ENCODE data around the gene PMF1.

The PMF1 gene

DNA sequence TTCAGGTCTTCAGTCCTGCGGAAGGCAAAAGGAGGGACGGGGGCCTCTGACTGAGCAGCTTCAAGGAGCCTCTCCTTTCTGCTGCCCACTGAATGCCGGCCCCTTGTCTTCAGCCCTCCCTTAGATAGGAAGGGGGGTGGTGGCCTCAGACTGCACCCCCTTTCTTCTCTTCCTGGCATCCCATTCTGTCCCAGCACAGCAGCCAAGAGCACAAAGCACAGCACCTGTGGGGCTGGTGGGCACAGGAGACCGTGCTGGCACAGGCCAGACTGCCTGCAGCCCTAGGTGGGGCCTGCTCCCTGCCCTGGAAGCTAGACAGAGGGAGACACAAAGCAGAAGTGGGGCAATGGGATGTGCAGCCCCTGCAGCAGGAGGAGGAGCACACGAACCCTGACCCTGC is 36.8 kb downstream of the PMF1 start:
- H3K9me3 Mint-ChIP-seq, result no peaks in the 10 kb centered on the region
- H3K4me1 Mint-ChIP-seq (ENCODE audit: low read depth), result peaks cover 13% of the 10 kb centered on the region
- H3K27me3 Mint-ChIP-seq, result peaks cover 31% of the 10 kb centered on the region
- no peak overlapping the region for H3K4me3 Mint-ChIP-seq
- H3K36me3 Mint-ChIP-seq (ENCODE audit: low read depth), result peaks cover 60% of the 10 kb centered on the region
- intact Hi-C loops (cut with micrococcal nuclease), result no loop called here
- no peak overlapping the region for H3K27ac Mint-ChIP-seq

DNA sequence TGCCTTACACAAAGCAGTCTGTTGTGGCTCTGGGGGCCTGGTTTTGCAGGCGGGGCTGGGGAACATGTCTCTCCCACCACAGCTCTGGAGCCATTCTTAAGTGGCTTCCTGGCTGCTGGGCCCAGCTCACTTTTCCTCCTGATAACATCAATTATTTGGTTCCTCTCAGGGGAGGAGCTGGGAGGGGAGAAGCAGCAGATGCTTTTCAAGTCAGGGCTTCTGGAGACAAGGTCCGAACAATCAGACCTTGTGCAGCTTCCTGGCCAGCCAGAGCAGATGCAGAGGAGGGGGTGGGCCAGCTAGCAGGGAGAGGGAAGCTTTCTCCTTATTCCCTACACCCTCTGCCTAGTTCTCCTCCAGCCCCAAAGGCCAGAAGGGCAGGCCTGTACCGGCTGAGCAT is 38.7 kb downstream of the PMF1 start:
- H3K4me3 Mint-ChIP-seq, result no peak overlapping the region
- peaks cover 13% of the 10 kb centered on the region for H3K27me3 Mint-ChIP-seq
- H3K27ac Mint-ChIP-seq, result no peak overlapping the region
- intact Hi-C loops (cut with micrococcal nuclease), result no loop called here
- no peaks in the 10 kb centered on the region for H3K9me3 Mint-ChIP-seq
- peaks cover 71% of the 10 kb centered on the region for H3K36me3 Mint-ChIP-seq (ENCODE audit: low read depth)
- H3K4me1 Mint-ChIP-seq (ENCODE audit: low read depth), result no peaks in the 10 kb centered on the region

- H3K4me1 Mint-ChIP-seq (ENCODE audit: low read depth), result no peaks in the 10 kb centered on the region
- no peaks in the 10 kb centered on the region for H3K27me3 Mint-ChIP-seq
- H3K36me3 Mint-ChIP-seq (ENCODE audit: low read depth), result peaks cover 87% of the 10 kb centered on the region
- no peaks in the 10 kb centered on the region for H3K9me3 Mint-ChIP-seq
- no peak overlapping the region for H3K27ac Mint-ChIP-seq
- intact Hi-C loops (cut with micrococcal nuclease), result no loop called here
- H3K4me3 Mint-ChIP-seq, result no peak overlapping the region
These were observed 40.8 kb downstream of the PMF1 start for GRCh38 chr1:156253634-156254033.

- peaks cover 90% of the 10 kb centered on the region for H3K36me3 Mint-ChIP-seq (ENCODE audit: low read depth)
- no peaks in the 10 kb centered on the region for H3K27me3 Mint-ChIP-seq
- H3K27ac Mint-ChIP-seq, result no peak overlapping the region
- intact Hi-C loops (cut with micrococcal nuclease), result no loop called here
- no peaks in the 10 kb centered on the region for H3K9me3 Mint-ChIP-seq
- H3K4me1 Mint-ChIP-seq (ENCODE audit: low read depth), result no peaks in the 10 kb centered on the region
- no peak overlapping the region for H3K4me3 Mint-ChIP-seq
These were observed 44.9 kb downstream of the PMF1 start for GRCh38 chr1:156257711-156258110.

GRCh38 chr1:156258859-156259258 is 46.1 kb downstream of the PMF1 start:
- no peak overlapping the region for H3K27ac Mint-ChIP-seq
- peaks cover 90% of the 10 kb centered on the region for H3K36me3 Mint-ChIP-seq (ENCODE audit: low read depth)
- no peaks in the 10 kb centered on the region for H3K27me3 Mint-ChIP-seq
- H3K9me3 Mint-ChIP-seq, result no peaks in the 10 kb centered on the region
- intact Hi-C loops (cut with micrococcal nuclease), result no loop called here
- H3K4me3 Mint-ChIP-seq, result no peak overlapping the region
- H3K4me1 Mint-ChIP-seq (ENCODE audit: low read depth), result no peaks in the 10 kb centered on the region

GRCh38 chr1:156259805-156260204 is 47.0 kb downstream of the PMF1 start:
- no peak overlapping the region for H3K4me3 Mint-ChIP-seq
- intact Hi-C loops (cut with micrococcal nuclease), result no loop called here
- H3K4me1 Mint-ChIP-seq (ENCODE audit: low read depth), result no peaks in the 10 kb centered on the region
- no peaks in the 10 kb centered on the region for H3K27me3 Mint-ChIP-seq
- no peak overlapping the region for H3K27ac Mint-ChIP-seq
- H3K36me3 Mint-ChIP-seq (ENCODE audit: low read depth), result peaks cover 94% of the 10 kb centered on the region
- no peaks in the 10 kb centered on the region for H3K9me3 Mint-ChIP-seq

GRCh38 chr1:156260896-156261295 is 48.1 kb downstream of the PMF1 start:
- no peak overlapping the region for H3K27ac Mint-ChIP-seq
- H3K36me3 Mint-ChIP-seq (ENCODE audit: low read depth), result peaks cover 100% of the 10 kb centered on the region
- H3K9me3 Mint-ChIP-seq, result no peaks in the 10 kb centered on the region
- no peak overlapping the region for H3K4me3 Mint-ChIP-seq
- no peaks in the 10 kb centered on the region for H3K4me1 Mint-ChIP-seq (ENCODE audit: low read depth)
- intact Hi-C loops (cut with micrococcal nuclease), result no loop called here
- no peaks in the 10 kb centered on the region for H3K27me3 Mint-ChIP-seq

GRCh38 chr1:156262461-156263287 is 49.9 kb downstream of the PMF1 start:
- Mint-ChIP-seq H3K27me3 (no peaks in the 10 kb centered on the region), H3K9me3 (no peaks in the 10 kb centered on the region), H3K4me1 (ENCODE audit: low read depth) (no peaks in the 10 kb centered on the region), H3K36me3 (ENCODE audit: low read depth) (peaks cover 100% of the 10 kb centered on the region), H3K27ac (no peak overlapping the region), H3K4me3 (no peak overlapping the region)
- intact Hi-C loops (cut with micrococcal nuclease), result no loop called here

- Mint-ChIP-seq H3K36me3 (ENCODE audit: low read depth) (peaks cover 100% of the 10 kb centered on the region), H3K4me1 (ENCODE audit: low read depth) (no peaks in the 10 kb centered on the region), H3K9me3 (no peaks in the 10 kb centered on the region), H3K27ac (no peak overlapping the region), H3K4me3 (no peak overlapping the region), H3K27me3 (no peaks in the 10 kb centered on the region)
- intact Hi-C loops (cut with micrococcal nuclease), result no loop called here
These were observed 50.5 kb downstream of the PMF1 start for GRCh38 chr1:156263288-156263655.

DNA sequence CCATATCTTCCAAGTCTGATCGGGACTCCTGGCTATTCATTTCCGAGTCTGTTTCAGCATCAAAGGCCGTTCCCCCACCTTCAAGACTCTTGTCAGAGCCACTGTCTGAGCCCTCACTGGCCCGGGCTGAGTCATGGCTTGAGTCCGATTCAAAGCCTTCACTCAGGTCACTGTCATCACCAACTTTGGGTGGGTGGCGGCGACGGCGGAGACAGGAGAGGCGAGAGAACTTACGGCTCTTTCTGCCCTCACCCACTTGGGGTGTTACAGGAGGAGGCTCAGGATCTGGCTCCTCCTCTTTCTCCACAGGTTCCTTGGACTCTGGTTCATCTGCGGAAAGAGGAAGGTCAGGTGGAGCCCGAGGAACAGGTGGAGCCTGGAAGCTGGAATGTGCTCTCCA is 53.2 kb downstream of the PMF1 start:
- intact Hi-C loops (cut with micrococcal nuclease), result no loop called here
- Mint-ChIP-seq H3K36me3 (ENCODE audit: low read depth) (peaks cover 100% of the 10 kb centered on the region), H3K9me3 (no peaks in the 10 kb centered on the region), H3K4me3 (no peak overlapping the region), H3K4me1 (ENCODE audit: low read depth) (no peaks in the 10 kb centered on the region), H3K27me3 (no peaks in the 10 kb centered on the region), H3K27ac (no peak overlapping the region)

DNA sequence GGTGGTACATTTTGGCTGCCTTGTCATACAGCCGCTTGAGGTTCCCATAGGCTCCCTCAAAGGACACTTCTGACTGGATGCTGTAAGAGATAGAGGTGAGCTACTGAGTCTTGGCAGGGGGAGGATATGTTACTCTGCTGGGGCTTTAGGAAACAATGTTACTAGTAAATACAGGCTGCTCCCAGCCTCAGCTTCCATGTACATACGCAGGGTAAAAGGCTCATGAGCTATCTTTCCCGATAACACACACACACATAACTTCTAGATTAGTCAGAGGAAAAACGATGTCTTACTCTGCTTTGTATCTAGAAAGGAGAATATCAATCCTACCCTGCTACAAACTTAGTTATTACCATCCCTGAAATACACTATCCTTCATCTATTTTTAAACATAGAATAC is 55.5 kb downstream of the PMF1 start:
- H3K27ac Mint-ChIP-seq, result no peak overlapping the region
- no peaks in the 10 kb centered on the region for H3K27me3 Mint-ChIP-seq
- intact Hi-C loops (cut with micrococcal nuclease), result no loop called here

DNA sequence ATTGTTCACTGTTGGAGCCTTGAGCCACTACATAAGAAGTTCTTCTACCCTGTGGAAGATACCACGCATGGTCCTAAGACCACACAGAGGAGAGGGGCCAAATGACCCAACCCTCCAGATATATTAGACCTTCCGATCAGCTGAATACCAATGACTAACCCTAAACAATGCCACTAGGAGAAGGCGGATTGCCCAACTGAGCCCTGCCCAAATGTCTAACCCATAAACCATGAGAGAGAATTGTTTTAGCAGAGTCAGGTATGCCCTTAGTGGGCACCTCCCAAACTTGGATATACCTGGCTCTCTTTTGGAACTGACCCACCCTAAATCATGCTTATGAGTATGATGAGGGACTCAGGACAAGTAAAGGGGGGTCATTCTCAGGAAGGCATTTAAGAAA is 57.5 kb downstream of the PMF1 start:
- intact Hi-C loops (cut with micrococcal nuclease), result no loop called here
- H3K9me3 Mint-ChIP-seq, result no peaks in the 10 kb centered on the region
- peaks cover 100% of the 10 kb centered on the region for H3K36me3 Mint-ChIP-seq (ENCODE audit: low read depth)
- no peak overlapping the region for H3K4me3 Mint-ChIP-seq
- no peaks in the 10 kb centered on the region for H3K4me1 Mint-ChIP-seq (ENCODE audit: low read depth)
- H3K27me3 Mint-ChIP-seq, result no peaks in the 10 kb centered on the region
- no peak overlapping the region for H3K27ac Mint-ChIP-seq

More for the DNA sequence above, 55.5 kb downstream of the PMF1 start:
- Mint-ChIP-seq H3K9me3 (no peaks in the 10 kb centered on the region), H3K4me3 (no peak overlapping the region), H3K4me1 (ENCODE audit: low read depth) (no peaks in the 10 kb centered on the region), H3K36me3 (ENCODE audit: low read depth) (peaks cover 100% of the 10 kb centered on the region)

GRCh38 chr1:156276532-156276931 is 63.7 kb downstream of the PMF1 start:
- no peaks in the 10 kb centered on the region for H3K9me3 Mint-ChIP-seq
- no peaks in the 10 kb centered on the region for H3K27me3 Mint-ChIP-seq

DNA sequence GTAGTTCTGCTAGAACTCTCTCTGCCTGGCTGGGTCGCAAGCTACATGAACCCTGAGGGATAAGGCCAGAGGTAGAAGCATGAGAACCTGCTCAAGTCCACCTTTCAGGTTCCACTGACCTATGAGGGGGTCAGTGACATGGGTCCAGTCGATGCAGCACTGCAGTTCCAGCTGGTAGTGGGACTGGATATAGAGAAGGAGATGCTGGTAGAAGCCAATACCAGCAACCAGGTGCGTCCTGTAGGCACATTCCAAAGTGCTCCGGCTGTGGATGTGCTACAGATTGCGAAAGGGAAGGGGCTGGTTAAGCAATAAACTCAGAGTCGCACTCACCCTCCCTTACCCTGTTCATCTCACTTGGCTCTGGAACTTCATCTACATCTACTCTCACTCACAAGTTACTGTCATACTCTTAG is 64.2 kb downstream of the PMF1 start:
- Mint-ChIP-seq H3K4me3 (no peak overlapping the region), H3K4me1 (ENCODE audit: low read depth) (peaks cover 48% of the 10 kb centered on the region), H3K36me3 (ENCODE audit: low read depth) (peaks cover 83% of the 10 kb centered on the region), H3K27ac (peak overlapping the region; percentile 28), H3K9me3 (no peaks in the 10 kb centered on the region), H3K27me3 (no peaks in the 10 kb centered on the region)
- intact Hi-C loops (cut with micrococcal nuclease), result no loop called here

More at GRCh38 chr1:156276532-156276931, 63.7 kb downstream of the PMF1 start:
- H3K36me3 Mint-ChIP-seq (ENCODE audit: low read depth), result peaks cover 86% of the 10 kb centered on the region
- intact Hi-C loops (cut with micrococcal nuclease), result no loop called here
- H3K4me3 Mint-ChIP-seq, result no peak overlapping the region
- H3K27ac Mint-ChIP-seq, result no peak overlapping the region
- peaks cover 43% of the 10 kb centered on the region for H3K4me1 Mint-ChIP-seq (ENCODE audit: low read depth)

DNA sequence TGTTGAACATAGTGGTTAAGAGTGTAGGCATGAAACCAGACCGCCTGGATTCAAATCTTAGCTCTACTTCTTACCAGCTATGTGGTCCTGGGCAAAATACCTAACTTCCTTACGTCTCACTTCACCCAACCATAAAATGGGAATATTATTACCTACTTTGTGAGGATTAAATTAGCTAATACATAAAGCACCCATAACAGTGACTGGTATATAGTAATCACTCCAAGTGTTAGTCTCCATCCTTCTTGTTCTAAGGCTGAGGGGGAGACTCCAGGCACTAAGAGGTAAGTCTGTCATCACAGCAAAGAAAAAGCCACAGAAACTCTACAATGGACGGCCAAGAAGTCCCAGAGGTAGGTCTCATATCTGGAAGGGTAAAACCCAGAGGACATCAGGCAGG is 67.0 kb downstream of the PMF1 start:
- Mint-ChIP-seq H3K36me3 (ENCODE audit: low read depth) (peaks cover 68% of the 10 kb centered on the region), H3K9me3 (no peaks in the 10 kb centered on the region), H3K4me1 (ENCODE audit: low read depth) (peaks cover 71% of the 10 kb centered on the region), H3K27ac (no peak overlapping the region), H3K4me3 (no peak overlapping the region), H3K27me3 (no peaks in the 10 kb centered on the region)
- intact Hi-C loops (cut with micrococcal nuclease), result loop anchor here (10.0 kb wide), 1 partner anchor 55 kb away; the partner anchor contains the start of genes CCT3 and TSACC
